HepG2 (cell line): Measurements from ENCODE around the gene CFH.

Source experiments
- JUNB ChIP-seq: sonication (generic); formaldehyde crosslinking; IDR thresholded peaks from 2 replicates; pipeline ENCODE4 v1.8.0; 2022; ENCODE audit warnings: missing genetic modification reagents, mild to moderate bottlenecking, borderline replicate concordance
- NR2C2 ChIP-seq: sonication (generic); formaldehyde crosslinking; IDR thresholded peaks from 2 replicates; pipeline ENCODE4 v1.4.0; 2020; ENCODE audit warnings: missing genetic modification reagents, mild to moderate bottlenecking, moderate library complexity, borderline replicate concordance
- SIN3B ChIP-seq: fragments of 150-350 bp; IDR thresholded peaks from 2 replicates; pipeline ENCODE4 v1.6.1; 2014; ENCODE audit warnings: low read length
- SMARCC2 ChIP-seq: fragments of 450-650 bp; IDR thresholded peaks from 2 replicates; pipeline ENCODE4 v1.6.1; 2017; ENCODE audit warnings: antibody characterized with exemption, mild to moderate bottlenecking
- TAF1 ChIP-seq: sonication (generic); formaldehyde crosslinking; IDR thresholded peaks from 2 replicates; pipeline ENCODE4 v1.4.0; 2020; ENCODE audit warnings: missing genetic modification reagents
- TF ChIP-seq, protein P1 (sequence below): sonication (generic); formaldehyde crosslinking; IDR thresholded peaks from 2 replicates; pipeline ENCODE4 v1.8.0; 2022; ENCODE audit warnings: missing genetic modification reagents, mild to moderate bottlenecking, inconsistent platforms, borderline replicate concordance

DNA sequence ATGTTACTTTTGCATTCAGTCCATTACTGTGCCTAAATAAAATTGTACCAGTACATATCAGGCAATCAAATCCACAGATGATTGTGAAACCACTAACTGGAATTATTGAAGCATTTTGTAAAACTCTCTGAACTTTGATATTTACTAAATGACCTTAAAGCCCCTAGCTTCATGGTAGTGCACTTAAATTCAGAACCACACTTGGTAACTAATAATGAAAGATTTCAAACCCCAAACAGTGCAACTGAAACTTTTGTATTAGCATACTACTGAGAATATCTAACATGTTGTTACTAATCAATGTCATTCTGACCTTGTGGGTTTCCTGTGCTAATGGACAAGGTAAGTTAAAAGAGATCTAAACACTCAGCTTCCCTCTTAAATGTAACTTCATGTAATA, 122.8 kb downstream of the CFH start, which contains the start of gene CFHR3:
- TF ChIP-seq TAF1 (CRISPR knock-in tag): no peak
- TF ChIP-seq SIN3B: no peak
- TF ChIP-seq, protein P1, sequence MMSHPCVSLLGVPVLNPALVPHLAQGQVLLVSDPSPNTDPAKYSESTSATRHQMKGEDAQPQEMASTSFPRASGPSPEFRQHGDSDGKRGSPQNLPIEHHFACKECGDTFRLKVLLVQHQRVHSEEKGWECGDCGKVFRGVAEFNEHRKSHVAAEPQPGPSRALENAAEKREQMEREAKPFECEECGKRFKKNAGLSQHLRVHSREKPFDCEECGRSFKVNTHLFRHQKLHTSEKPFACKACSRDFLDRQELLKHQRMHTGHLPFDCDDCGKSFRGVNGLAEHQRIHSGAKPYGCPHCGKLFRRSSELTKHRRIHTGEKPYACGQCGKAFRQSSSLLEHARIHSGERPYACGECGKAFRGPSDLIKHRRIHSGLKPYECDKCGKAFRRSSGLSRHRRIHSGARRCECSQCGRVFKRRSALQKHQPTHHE (CRISPR knock-in tag): no peak
- TF ChIP-seq NR2C2 (CRISPR knock-in tag): no peak
- no peak for TF ChIP-seq JUNB (CRISPR knock-in tag)
- TF ChIP-seq SMARCC2: no peak
